ENCODE measurements around the gene HS3ST6.
"Not testable (repeated sequence)": the region's sequence is repeated elsewhere in the genome, so short reads cannot be mapped to it uniquely, and the experiment has no call there.

HS3ST6 gene

GRCh38 chr16:1877804-1878203 is 40.4 kb downstream of the HS3ST6 start:
- Histone ChIP-seq H3K9me3 (ENCODE audit: control insufficient read depth, low read length) (no peaks in the 10 kb centered on the region), H3K4me1 (ENCODE audit: control insufficient read depth, insufficient read depth, low read length, poor library complexity, severe bottlenecking) (no peaks in the 10 kb centered on the region), H3K4me3 (ENCODE audit: insufficient read depth, low read depth, low read length, poor library complexity, severe bottlenecking) (no peak overlapping the region), H3K27ac (ENCODE audit: insufficient read depth, low read length, poor library complexity, severe bottlenecking) (no peak overlapping the region), H3K27me3 (replicated peaks; ENCODE audit: control insufficient read depth, insufficient read depth, low read length, poor library complexity, severe bottlenecking) (no peaks in the 10 kb centered on the region), H3K36me3 (ENCODE audit: control insufficient read depth, insufficient read depth, low read length) (no peaks in the 10 kb centered on the region)
- no peak for DNase-seq

- Histone ChIP-seq H3K4me3 (ENCODE audit: insufficient read depth, low read depth, low read length, poor library complexity, severe bottlenecking) (no peak overlapping the region), H3K27me3 (replicated peaks; ENCODE audit: control insufficient read depth, insufficient read depth, low read length, poor library complexity, severe bottlenecking) (peaks cover 4% of the 10 kb centered on the region), H3K9me3 (ENCODE audit: control insufficient read depth, low read length) (no peaks in the 10 kb centered on the region), H3K27ac (ENCODE audit: insufficient read depth, low read length, poor library complexity, severe bottlenecking) (no peak overlapping the region), H3K4me1 (ENCODE audit: control insufficient read depth, insufficient read depth, low read length, poor library complexity, severe bottlenecking) (no peaks in the 10 kb centered on the region), H3K36me3 (ENCODE audit: control insufficient read depth, insufficient read depth, low read length) (no peaks in the 10 kb centered on the region)
- DNase-seq: no peak
Observed at GRCh38 chr16:1877089-1877488, 41.1 kb downstream of the HS3ST6 start.

- no peaks in the 10 kb centered on the region for H3K9me3 ChIP-seq (ENCODE audit: control insufficient read depth, low read length)
- H3K4me1 ChIP-seq (ENCODE audit: control insufficient read depth, insufficient read depth, low read length, poor library complexity, severe bottlenecking): no peaks in the 10 kb centered on the region
- H3K27me3 ChIP-seq (replicated peaks; ENCODE audit: control insufficient read depth, insufficient read depth, low read length, poor library complexity, severe bottlenecking): peaks cover 6% of the 10 kb centered on the region
- no peak overlapping the region for H3K27ac ChIP-seq (ENCODE audit: insufficient read depth, low read length, poor library complexity, severe bottlenecking)
- no peaks in the 10 kb centered on the region for H3K36me3 ChIP-seq (ENCODE audit: control insufficient read depth, insufficient read depth, low read length)
- no peak for DNase-seq
- H3K4me3 ChIP-seq (ENCODE audit: insufficient read depth, low read depth, low read length, poor library complexity, severe bottlenecking): no peak overlapping the region
Observed at GRCh38 chr16:1876468-1876867, 41.7 kb downstream of the HS3ST6 start.

GRCh38 chr16:1876066-1876465 is 42.1 kb downstream of the HS3ST6 start:
- not testable (repeated sequence) for H3K9me3 ChIP-seq (ENCODE audit: control insufficient read depth, low read length); DNase-seq; H3K27ac ChIP-seq (ENCODE audit: insufficient read depth, low read length, poor library complexity, severe bottlenecking); H3K4me1 ChIP-seq (ENCODE audit: control insufficient read depth, insufficient read depth, low read length, poor library complexity, severe bottlenecking); H3K27me3 ChIP-seq (replicated peaks; ENCODE audit: control insufficient read depth, insufficient read depth, low read length, poor library complexity, severe bottlenecking); H3K4me3 ChIP-seq (ENCODE audit: insufficient read depth, low read depth, low read length, poor library complexity, severe bottlenecking); H3K36me3 ChIP-seq (ENCODE audit: control insufficient read depth, insufficient read depth, low read length)

- Histone ChIP-seq H3K27ac (ENCODE audit: insufficient read depth, low read length, poor library complexity, severe bottlenecking) (no peak overlapping the region), H3K4me1 (ENCODE audit: control insufficient read depth, insufficient read depth, low read length, poor library complexity, severe bottlenecking) (no peaks in the 10 kb centered on the region), H3K27me3 (replicated peaks; ENCODE audit: control insufficient read depth, insufficient read depth, low read length, poor library complexity, severe bottlenecking) (peaks cover 6% of the 10 kb centered on the region), H3K36me3 (ENCODE audit: control insufficient read depth, insufficient read depth, low read length) (no peaks in the 10 kb centered on the region), H3K4me3 (ENCODE audit: insufficient read depth, low read depth, low read length, poor library complexity, severe bottlenecking) (no peak overlapping the region), H3K9me3 (ENCODE audit: control insufficient read depth, low read length) (no peaks in the 10 kb centered on the region)
- no peak for DNase-seq
Observed at GRCh38 chr16:1874854-1875253, 43.4 kb downstream of the HS3ST6 start.

GRCh38 chr16:1871974-1872635 is 46.1 kb downstream of the HS3ST6 start, which contains the start of gene MEIOB:
Gene MEIOB (minus strand): TSS chr16:1872164. CDS start chr16:1868175, 3,989 bp downstream.
- Histone ChIP-seq H3K36me3 (ENCODE audit: control insufficient read depth, insufficient read depth, low read length) (no peaks in the 10 kb centered on the region), H3K4me1 (ENCODE audit: control insufficient read depth, insufficient read depth, low read length, poor library complexity, severe bottlenecking) (no peaks in the 10 kb centered on the region), H3K27ac (ENCODE audit: insufficient read depth, low read length, poor library complexity, severe bottlenecking) (no peak within 1 kb of the TSS), H3K9me3 (ENCODE audit: control insufficient read depth, low read length) (no peaks in the 10 kb centered on the region), H3K4me3 (ENCODE audit: insufficient read depth, low read depth, low read length, poor library complexity, severe bottlenecking) (no peak within 1 kb of the TSS), H3K27me3 (replicated peaks; ENCODE audit: control insufficient read depth, insufficient read depth, low read length, poor library complexity, severe bottlenecking) (peaks cover 6% of the 10 kb centered on the region)
- DNase-seq: no peak

- H3K4me1 ChIP-seq (ENCODE audit: control insufficient read depth, insufficient read depth, low read length, poor library complexity, severe bottlenecking): no peaks in the 10 kb centered on the region
- H3K27me3 ChIP-seq (replicated peaks; ENCODE audit: control insufficient read depth, insufficient read depth, low read length, poor library complexity, severe bottlenecking): peaks cover 6% of the 10 kb centered on the region
- H3K27ac ChIP-seq (ENCODE audit: insufficient read depth, low read length, poor library complexity, severe bottlenecking): no peak overlapping the region
- no peak for DNase-seq
- no peaks in the 10 kb centered on the region for H3K9me3 ChIP-seq (ENCODE audit: control insufficient read depth, low read length)
- H3K4me3 ChIP-seq (ENCODE audit: insufficient read depth, low read depth, low read length, poor library complexity, severe bottlenecking): no peak overlapping the region
- H3K36me3 ChIP-seq (ENCODE audit: control insufficient read depth, insufficient read depth, low read length): no peaks in the 10 kb centered on the region
Observed at GRCh38 chr16:1870365-1871082, 47.7 kb downstream of the HS3ST6 start.

GRCh38 chr16:1865902-1866690 is 52.1 kb downstream of the HS3ST6 start:
- no peaks in the 10 kb centered on the region for H3K9me3 ChIP-seq (ENCODE audit: control insufficient read depth, low read length)
- DNase-seq: no peak
- no peak overlapping the region for H3K4me3 ChIP-seq (ENCODE audit: insufficient read depth, low read depth, low read length, poor library complexity, severe bottlenecking)
- H3K4me1 ChIP-seq (ENCODE audit: control insufficient read depth, insufficient read depth, low read length, poor library complexity, severe bottlenecking): no peaks in the 10 kb centered on the region
- no peaks in the 10 kb centered on the region for H3K36me3 ChIP-seq (ENCODE audit: control insufficient read depth, insufficient read depth, low read length)
- no peaks in the 10 kb centered on the region for H3K27me3 ChIP-seq (replicated peaks; ENCODE audit: control insufficient read depth, insufficient read depth, low read length, poor library complexity, severe bottlenecking)
- H3K27ac ChIP-seq (ENCODE audit: insufficient read depth, low read length, poor library complexity, severe bottlenecking): no peak overlapping the region

- DNase-seq: no peak
- no peak overlapping the region for H3K27ac ChIP-seq (ENCODE audit: insufficient read depth, low read length, poor library complexity, severe bottlenecking)
- H3K4me3 ChIP-seq (ENCODE audit: insufficient read depth, low read depth, low read length, poor library complexity, severe bottlenecking): no peak overlapping the region
- no peaks in the 10 kb centered on the region for H3K9me3 ChIP-seq (ENCODE audit: control insufficient read depth, low read length)
- no peaks in the 10 kb centered on the region for H3K27me3 ChIP-seq (replicated peaks; ENCODE audit: control insufficient read depth, insufficient read depth, low read length, poor library complexity, severe bottlenecking)
- H3K4me1 ChIP-seq (ENCODE audit: control insufficient read depth, insufficient read depth, low read length, poor library complexity, severe bottlenecking): no peaks in the 10 kb centered on the region
- no peaks in the 10 kb centered on the region for H3K36me3 ChIP-seq (ENCODE audit: control insufficient read depth, insufficient read depth, low read length)
Observed at GRCh38 chr16:1863681-1864460, 54.3 kb downstream of the HS3ST6 start.

Measured in effector memory CD4-positive, alpha-beta T cell (primary cell).